Measurements from ENCODE around the gene RASA3.
A peak's percentile ranks its signal among the peaks of the same experiment; 100 is the strongest.

The RASA3 gene

GRCh38 chr13:113963376-113963775, 169.0 kb downstream of the RASA3 start:
- no peak for DNase-seq

- DNase-seq = no peak
Observed at GRCh38 chr13:113962975-113963374, 169.4 kb downstream of the RASA3 start.

GRCh38 chr13:113962386-113962785, 170.0 kb downstream of the RASA3 start:
- no peak for DNase-seq

- no peak for DNase-seq
Observed at GRCh38 chr13:113960276-113960948, 172.0 kb downstream of the RASA3 start.

GRCh38 chr13:113959198-113959597, 173.2 kb downstream of the RASA3 start:
- DNase-seq = no peak

GRCh38 chr13:113958373-113958772, 174.1 kb downstream of the RASA3 start:
- no peak for DNase-seq

- DNase-seq = no peak
Observed at GRCh38 chr13:113956571-113956970, 175.9 kb downstream of the RASA3 start.

GRCh38 chr13:113955691-113956090, 176.7 kb downstream of the RASA3 start:
- no peak for DNase-seq

- no peak for DNase-seq
Observed at GRCh38 chr13:113955235-113955634, 177.2 kb downstream of the RASA3 start.

GRCh38 chr13:113954046-113954835, 178.2 kb downstream of the RASA3 start:
- DNase-seq = no peak

GRCh38 chr13:113953561-113953960, 178.9 kb downstream of the RASA3 start:
- no peak for DNase-seq

- no peak for DNase-seq
Observed at GRCh38 chr13:113952983-113953520, 179.4 kb downstream of the RASA3 start.

GRCh38 chr13:113952151-113952982, 180.1 kb downstream of the RASA3 start:
- no peak for DNase-seq

- peak; percentile 26 for DNase-seq
Observed at GRCh38 chr13:113951246-113951999, 181.0 kb downstream of the RASA3 start.

- no peak for DNase-seq
Observed at GRCh38 chr13:113950451-113951245, 181.8 kb downstream of the RASA3 start.

- no peak for DNase-seq
Observed at GRCh38 chr13:113949546-113949945, 182.9 kb downstream of the RASA3 start.

- no peak for DNase-seq
Observed at GRCh38 chr13:113948034-113948742, 184.2 kb downstream of the RASA3 start.

- no peak for DNase-seq
Observed at GRCh38 chr13:113947311-113948033, 185.0 kb downstream of the RASA3 start.

GRCh38 chr13:113946409-113947181, 185.8 kb downstream of the RASA3 start:
- DNase-seq = no peak

Measured in NCI-H1694 (cell line).